HG03135 (cell line): ENCODE data around the gene TRAPPC11.
A peak's percentile ranks its signal among the peaks of the same experiment; 100 is the strongest.
"Not testable (repeated sequence)": the region's sequence is repeated elsewhere in the genome, so short reads cannot be mapped to it uniquely, and the experiment has no call there.

Experiments
- ATAC-seq: cut with Tn5 transposase; IDR thresholded peaks from one replicate; pipeline ENCODE4 v1.9.1; 2021; ENCODE audit warnings: mild to moderate bottlenecking, moderate library complexity; ENCODE audit not compliant: unreplicated experiment

Gene TRAPPC11

DNA sequence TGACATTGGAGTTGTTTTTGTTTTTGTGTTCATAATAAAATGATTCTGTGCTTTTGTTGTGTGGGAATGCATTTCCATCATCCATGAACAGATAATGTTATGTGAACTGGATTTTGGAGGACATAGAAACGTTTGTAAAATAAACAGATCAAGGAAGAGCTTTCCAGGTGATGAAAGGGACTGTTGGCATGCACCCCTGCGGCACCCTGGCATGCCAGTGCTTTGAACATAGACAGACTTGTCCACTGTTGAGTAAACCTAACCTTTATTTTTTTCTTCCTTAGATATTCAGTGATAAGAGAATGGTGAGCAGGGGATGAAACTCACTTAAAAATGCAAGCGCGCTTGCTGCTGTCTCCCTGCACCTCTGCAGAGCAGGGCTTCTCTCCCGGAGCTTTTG lies 59.8 kb downstream of the TRAPPC11 start:
- ATAC-seq, result no peak

DNA sequence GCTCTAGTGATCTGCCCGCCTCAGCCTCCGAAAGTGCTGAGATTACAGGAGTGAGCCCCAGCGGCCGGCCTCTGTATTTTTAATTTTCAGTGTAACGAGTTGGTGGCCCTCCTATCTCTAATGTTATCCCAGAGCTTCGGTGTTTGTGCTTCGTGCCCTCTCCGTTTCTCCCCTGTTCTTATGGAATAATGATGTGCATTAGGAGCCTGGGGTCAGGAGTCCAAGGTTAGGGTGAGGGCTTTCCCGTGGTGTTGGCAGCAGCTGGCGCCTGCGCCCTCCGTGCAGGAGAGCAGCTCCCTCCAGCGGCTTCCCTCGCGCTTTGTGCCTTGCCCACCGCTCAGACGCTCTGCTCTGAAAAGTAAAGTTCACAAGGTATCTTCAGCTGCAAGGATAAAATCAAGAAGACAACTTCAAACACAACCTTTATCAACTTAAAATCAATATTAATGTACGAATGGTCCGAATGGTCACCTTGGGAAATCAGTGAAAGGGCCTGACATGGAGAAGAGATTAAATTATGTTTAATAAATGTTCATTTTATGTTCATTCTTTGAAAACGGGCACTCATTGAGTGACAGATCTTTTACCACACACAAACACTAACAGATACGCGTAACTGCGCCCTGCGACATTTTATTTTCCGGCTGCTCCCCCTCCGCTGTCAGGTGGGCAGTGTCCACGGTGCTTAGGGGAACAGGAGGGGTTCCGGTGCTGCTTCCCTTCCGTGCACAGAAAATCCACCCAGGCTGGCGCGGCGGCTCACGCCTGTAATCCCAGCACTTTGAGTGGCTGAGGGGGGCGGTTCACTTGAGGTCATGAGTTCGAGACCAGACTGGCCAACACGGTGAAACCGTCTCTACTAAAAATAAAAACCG lies 62.4 kb downstream of the TRAPPC11 start:
- peak; percentile 43 for ATAC-seq

GRCh38 chr4:183722731-183723560 lies 63.9 kb downstream of the TRAPPC11 start:
- peak; percentile 68 for ATAC-seq

- ATAC-seq, result no peak
Measured at GRCh38 chr4:183723561-183724228, 64.6 kb downstream of the TRAPPC11 start.

DNA sequence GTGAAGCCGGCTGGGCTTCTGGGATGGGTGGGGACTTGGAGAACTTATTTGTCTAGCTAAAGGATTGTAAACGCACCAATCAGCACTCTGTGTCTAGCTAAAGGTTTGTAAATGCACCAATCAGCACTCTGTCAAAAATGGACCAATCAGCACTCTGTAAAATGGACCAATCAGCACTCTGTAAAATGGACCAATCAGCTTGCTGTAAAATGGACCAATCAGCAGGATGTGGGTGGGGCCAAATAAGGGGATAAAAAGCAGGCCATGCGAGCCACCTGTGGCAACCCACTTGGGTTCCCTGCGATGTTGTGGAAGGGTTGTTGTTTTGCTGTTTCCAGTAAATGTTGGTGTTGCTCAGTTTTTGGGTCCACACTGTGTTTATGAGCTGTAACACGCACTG lies 66.5 kb downstream of the TRAPPC11 start:
- ATAC-seq, result not testable (repeated sequence)

DNA sequence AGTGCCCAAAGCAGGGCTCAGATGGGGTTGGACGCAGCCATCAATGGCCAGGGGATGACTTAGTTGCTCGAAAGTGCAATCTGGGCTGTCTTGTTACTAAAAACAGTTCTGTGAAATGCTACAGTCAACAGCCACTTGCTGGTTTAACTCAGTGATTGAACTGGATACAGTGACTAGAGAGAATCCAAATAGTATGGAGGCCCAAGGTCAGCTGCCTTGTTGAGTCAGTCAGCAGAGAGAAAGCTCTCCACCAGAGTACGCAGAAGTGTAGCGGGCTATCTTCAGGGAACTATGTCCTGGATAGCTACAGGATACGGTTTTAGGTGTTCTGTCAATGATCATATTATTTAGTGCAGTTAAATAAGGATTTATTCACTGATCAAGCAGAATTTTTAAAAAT lies 68.4 kb downstream of the TRAPPC11 start:
- ATAC-seq, result no peak

- no peak for ATAC-seq
Measured at GRCh38 chr4:183728223-183729068, 69.4 kb downstream of the TRAPPC11 start.

DNA sequence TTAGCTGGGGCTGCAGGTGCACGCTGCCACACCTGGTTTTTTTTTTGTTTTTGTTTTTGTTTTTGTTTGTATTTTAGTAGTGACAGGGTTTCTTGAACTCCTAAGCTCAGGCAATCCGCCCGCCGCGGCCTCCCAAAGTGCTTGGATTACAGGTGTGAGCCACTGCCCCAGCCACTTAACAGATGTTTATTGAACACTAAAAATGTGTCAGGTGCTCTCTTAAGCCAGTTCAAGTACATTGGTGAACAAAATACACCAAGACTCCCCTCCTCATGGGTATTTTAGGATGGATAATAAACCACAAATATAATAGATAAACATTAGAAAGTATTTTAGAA lies 69.9 kb downstream of the TRAPPC11 start:
- no peak for ATAC-seq

GRCh38 chr4:183729430-183730328 lies 70.6 kb downstream of the TRAPPC11 start:
- ATAC-seq, result no peak

- ATAC-seq, result no peak
Measured at GRCh38 chr4:183732296-183732695, 73.2 kb downstream of the TRAPPC11 start.

- ATAC-seq, result no peak
Measured at GRCh38 chr4:183733181-183733580, 74.1 kb downstream of the TRAPPC11 start.

GRCh38 chr4:183738081-183738673 lies 79.1 kb downstream of the TRAPPC11 start:
- ATAC-seq, result no peak

DNA sequence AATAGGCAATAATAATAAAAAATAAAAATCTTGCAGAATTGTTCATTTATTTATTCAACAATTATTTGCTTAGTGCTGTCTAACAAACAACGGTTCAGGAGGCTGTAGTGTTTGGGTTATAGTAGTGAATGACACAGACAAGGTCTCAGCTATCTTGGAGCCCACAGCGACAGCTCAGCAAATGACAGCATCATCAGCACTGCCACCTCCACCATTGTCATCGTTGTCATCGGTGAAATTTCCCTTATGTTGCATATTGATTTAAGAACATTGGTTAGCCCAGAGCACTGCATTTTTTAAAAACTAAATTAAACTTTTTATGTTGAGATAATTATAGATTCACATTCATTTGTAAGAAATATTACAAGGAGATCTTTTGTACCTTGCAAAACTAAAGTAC lies 79.9 kb downstream of the TRAPPC11 start:
- ATAC-seq, result no peak

GRCh38 chr4:183746305-183747229 lies 87.5 kb downstream of the TRAPPC11 start:
- ATAC-seq, result no peak

DNA sequence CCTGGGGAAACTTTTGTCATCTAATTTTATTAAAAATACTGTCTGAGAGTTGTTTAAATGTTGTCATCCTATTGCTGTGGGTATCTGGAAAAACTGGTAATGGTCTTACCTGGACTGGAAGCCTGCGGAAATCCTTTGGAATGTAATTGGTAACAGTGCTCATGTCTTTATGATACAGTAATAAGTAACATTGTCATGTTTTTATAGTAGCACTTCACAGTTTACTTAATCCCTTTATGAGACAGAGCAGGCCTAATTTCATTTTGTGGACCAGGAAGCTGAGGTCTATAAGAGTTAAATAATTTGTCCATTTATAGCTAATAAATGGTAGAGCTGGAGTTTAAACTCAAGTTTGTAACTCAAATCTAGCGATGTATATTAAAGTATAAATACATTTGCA lies 88.3 kb downstream of the TRAPPC11 start:
- no peak for ATAC-seq

- no peak for ATAC-seq
Measured at GRCh38 chr4:183747931-183748670, 89.0 kb downstream of the TRAPPC11 start.

DNA sequence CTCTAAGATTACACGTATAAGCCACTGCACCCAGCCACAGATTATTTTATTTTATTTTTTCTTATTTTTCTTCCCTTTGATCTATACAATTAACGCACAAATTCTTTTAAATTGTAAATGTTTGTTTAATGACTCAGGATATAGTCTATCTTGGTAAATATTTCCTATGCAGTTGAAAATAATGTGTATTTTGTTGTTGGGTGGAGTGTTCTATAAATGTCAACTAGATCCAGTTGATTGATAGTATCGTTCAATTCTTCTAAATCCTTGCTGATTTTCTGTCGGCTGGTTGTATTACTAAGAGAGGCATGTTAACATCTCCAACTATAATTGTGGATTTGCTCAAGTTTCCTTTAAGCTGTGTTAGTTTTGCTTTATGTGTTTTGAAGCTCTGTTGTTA lies 92.0 kb downstream of the TRAPPC11 start:
- ATAC-seq, result no peak
